Fibroblast of villous mesenchyme (primary cell): Measurements from ENCODE around the gene SHC4. TPM values are rescaled to one million over a fixed set of nuclear protein-coding genes. Genes with fewer than 3 reads are reported as not detected.

Experiments
- DNase-seq: peaks from one replicate; pipeline ENCODE4 v3.0.0-alpha.2; 2010; ENCODE audit warnings: low read depth
- H3K4me3 ChIP-seq: 2 replicates; pipeline ENCODE4 v1.5.1; 2011; ENCODE audit warnings: low read depth, mild to moderate bottlenecking, low read length
- CTCF ChIP-seq: IDR thresholded peaks from 2 replicates; pipeline ENCODE4 v1.5.1; 2012; ENCODE audit warnings: low read depth, mild to moderate bottlenecking, low read length; ENCODE audit not compliant: insufficient read depth
- total RNA-seq: library from RNA; depleted of rRNA; stranded (reverse); fragments of >200 nt; gene quantifications from 2 replicates; pipeline ENCODE4 v1.2.3, GENCODE V29; 2012

SHC4 gene
- total RNA-seq, 1 donor: 3.5 TPM

DNA sequence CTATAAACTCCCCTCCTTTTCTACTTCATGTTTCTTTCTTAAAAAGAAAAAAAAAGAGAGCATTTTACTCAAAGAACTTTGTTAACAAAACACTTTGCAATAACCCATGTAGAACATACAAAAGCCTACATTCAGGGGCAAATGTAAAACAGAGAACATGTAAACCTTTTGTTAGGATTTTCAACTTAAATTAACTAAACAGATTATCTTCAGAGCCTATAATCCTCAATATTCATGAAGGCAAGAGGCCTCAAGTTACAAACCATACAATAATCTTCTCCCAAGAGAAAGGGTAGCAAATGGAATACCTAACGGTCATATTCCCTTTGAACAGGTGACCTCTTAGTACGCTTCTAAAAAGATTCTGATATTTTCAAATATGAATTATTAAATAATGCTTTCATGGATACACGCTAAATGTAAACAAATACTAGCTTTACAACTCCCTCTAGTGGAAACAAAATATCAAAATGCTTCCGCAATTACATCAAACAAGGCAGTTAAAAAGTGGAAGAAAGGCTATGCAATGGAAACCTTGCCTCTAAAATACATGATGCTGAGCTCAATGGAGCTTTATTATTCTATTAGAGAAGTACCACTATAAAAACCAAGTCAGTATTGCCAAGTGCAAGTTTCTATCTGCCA lies 162.8 kb downstream of the SHC4 start:
- peak; percentile 49 for TF ChIP-seq CTCF
- peak; percentile 55 for DNase-seq

GRCh38 chr15:48800245-48800644 lies 163.5 kb downstream of the SHC4 start:
- DNase-seq: no peak
- H3K4me3 ChIP-seq: no peak overlapping the region
- no peak for TF ChIP-seq CTCF

More for the DNA sequence above, 162.8 kb downstream of the SHC4 start:
- no peak overlapping the region for H3K4me3 ChIP-seq

DNA sequence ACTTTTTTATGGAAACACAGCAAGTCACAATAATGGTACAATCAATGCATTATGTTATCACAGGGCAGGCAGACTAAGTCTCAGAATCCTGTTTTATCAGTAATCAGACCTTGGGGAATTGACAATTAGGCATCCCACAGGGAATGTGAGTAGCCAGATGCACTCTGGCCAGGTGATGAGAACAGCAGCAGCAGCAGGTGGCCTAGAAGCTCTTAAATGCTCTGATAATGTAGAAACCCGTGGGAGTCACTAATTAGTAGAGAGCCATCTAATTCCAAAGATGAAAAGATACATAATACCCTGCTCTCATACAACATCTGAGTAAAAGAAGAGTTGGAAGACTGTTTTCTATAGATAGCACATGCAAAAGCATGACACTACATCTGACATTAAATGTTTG lies 165.4 kb downstream of the SHC4 start:
- TF ChIP-seq CTCF: no peak
- DNase-seq: no peak
- H3K4me3 ChIP-seq: no peak overlapping the region

GRCh38 chr15:48796930-48797329 lies 166.8 kb downstream of the SHC4 start:
- no peak overlapping the region for H3K4me3 ChIP-seq
- TF ChIP-seq CTCF: no peak
- DNase-seq: no peak

DNA sequence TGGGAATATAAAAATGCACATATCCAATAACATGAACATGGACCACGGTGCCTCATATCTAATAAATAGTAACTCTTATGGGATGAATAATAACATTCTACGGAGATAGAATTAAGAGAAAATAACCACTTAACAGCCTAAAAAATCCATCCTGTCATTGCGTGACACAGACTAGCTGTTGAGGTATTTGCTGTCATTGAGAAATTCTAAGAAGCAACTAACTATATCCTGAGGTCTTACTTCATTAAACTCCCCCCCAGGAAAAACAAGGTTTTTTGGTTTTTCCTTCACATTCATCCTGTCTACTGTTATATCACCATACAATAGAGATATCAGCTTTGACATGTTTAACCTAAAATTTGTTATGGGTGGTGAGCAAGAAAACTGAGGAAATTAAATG lies 167.2 kb downstream of the SHC4 start:
- no peak for TF ChIP-seq CTCF
- no peak for DNase-seq
- H3K4me3 ChIP-seq: no peak overlapping the region

- DNase-seq: no peak
- TF ChIP-seq CTCF: no peak
- no peak overlapping the region for H3K4me3 ChIP-seq
Measured at GRCh38 chr15:48795901-48796300, 167.8 kb downstream of the SHC4 start.

DNA sequence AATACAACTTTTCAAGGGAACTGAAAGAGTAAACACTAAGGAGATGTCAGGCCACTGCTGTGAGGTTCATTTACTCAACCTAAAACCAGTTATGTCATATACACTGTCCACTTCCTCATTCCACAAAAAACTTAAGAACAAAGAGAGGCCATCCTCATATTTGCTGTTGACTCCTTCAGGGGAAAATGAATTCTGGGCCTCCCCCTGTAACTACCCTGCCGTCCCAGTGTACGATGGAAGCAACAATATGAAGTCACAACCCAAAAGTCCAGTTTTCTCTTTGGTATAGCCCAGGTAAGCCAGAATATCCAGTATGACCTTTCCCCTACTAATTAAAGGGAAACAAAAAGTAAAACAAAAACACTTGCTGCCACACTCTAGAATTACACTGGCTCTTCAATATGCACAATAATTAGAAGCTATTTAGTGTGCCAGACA lies 169.0 kb downstream of the SHC4 start:
- TF ChIP-seq CTCF: no peak
- DNase-seq: peak; percentile 28

More for the DNA sequence above, 169.0 kb downstream of the SHC4 start:
- no peak overlapping the region for H3K4me3 ChIP-seq
